HL-60 (cell line): ENCODE measurements around the gene PPFIBP2.

Experiments used
- POLR2AphosphoS5 ChIP-seq: IDR thresholded peaks from 2 replicates; pipeline ENCODE4 v1.6.1; 2012; ENCODE audit warnings: low read depth
- TF ChIP-seq, protein P1 (sequence below): IDR thresholded peaks from one replicate; pipeline ENCODE4 v1.5.1; 2011; ENCODE audit warnings: low read length, control low read depth, inconsistent platforms; ENCODE audit not compliant: insufficient read depth
- TF ChIP-seq, protein P2 (sequence below): IDR thresholded peaks from 2 replicates; pipeline ENCODE4 v1.6.1; 2012; ENCODE audit warnings: low read depth; ENCODE audit not compliant: insufficient replicate concordance

DNA sequence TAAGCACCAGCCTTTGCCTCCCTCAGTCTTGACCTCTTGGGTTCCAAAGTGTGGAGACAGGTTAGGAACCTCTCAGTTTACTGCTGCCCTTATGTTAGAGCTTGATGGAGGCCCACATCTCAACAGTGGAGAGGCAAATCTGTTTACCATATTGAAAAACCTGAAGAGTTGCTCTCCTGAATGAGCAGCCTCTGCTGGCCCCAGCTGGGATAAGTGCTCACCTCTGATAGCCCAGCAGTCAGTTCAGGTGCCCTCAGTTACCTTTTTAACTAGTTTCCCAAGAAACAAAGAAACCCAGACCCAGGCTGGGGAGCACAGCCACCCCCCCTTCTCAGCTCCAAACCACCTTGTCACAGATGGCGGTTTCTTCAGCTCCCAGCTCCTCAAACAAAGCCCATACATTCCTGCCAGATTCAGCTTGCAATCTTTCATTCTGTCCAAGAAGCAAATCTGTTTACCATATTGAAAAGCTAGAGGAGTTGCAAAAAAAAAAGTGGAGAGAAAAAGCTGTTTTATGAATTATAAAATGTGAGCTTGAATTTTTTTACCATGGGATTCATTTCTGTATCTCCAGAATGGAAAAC lies 57.2 kb downstream of the PPFIBP2 start:
- TF ChIP-seq, protein P1, sequence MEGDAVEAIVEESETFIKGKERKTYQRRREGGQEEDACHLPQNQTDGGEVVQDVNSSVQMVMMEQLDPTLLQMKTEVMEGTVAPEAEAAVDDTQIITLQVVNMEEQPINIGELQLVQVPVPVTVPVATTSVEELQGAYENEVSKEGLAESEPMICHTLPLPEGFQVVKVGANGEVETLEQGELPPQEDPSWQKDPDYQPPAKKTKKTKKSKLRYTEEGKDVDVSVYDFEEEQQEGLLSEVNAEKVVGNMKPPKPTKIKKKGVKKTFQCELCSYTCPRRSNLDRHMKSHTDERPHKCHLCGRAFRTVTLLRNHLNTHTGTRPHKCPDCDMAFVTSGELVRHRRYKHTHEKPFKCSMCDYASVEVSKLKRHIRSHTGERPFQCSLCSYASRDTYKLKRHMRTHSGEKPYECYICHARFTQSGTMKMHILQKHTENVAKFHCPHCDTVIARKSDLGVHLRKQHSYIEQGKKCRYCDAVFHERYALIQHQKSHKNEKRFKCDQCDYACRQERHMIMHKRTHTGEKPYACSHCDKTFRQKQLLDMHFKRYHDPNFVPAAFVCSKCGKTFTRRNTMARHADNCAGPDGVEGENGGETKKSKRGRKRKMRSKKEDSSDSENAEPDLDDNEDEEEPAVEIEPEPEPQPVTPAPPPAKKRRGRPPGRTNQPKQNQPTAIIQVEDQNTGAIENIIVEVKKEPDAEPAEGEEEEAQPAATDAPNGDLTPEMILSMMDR: no peak
- TF ChIP-seq, protein P2, sequence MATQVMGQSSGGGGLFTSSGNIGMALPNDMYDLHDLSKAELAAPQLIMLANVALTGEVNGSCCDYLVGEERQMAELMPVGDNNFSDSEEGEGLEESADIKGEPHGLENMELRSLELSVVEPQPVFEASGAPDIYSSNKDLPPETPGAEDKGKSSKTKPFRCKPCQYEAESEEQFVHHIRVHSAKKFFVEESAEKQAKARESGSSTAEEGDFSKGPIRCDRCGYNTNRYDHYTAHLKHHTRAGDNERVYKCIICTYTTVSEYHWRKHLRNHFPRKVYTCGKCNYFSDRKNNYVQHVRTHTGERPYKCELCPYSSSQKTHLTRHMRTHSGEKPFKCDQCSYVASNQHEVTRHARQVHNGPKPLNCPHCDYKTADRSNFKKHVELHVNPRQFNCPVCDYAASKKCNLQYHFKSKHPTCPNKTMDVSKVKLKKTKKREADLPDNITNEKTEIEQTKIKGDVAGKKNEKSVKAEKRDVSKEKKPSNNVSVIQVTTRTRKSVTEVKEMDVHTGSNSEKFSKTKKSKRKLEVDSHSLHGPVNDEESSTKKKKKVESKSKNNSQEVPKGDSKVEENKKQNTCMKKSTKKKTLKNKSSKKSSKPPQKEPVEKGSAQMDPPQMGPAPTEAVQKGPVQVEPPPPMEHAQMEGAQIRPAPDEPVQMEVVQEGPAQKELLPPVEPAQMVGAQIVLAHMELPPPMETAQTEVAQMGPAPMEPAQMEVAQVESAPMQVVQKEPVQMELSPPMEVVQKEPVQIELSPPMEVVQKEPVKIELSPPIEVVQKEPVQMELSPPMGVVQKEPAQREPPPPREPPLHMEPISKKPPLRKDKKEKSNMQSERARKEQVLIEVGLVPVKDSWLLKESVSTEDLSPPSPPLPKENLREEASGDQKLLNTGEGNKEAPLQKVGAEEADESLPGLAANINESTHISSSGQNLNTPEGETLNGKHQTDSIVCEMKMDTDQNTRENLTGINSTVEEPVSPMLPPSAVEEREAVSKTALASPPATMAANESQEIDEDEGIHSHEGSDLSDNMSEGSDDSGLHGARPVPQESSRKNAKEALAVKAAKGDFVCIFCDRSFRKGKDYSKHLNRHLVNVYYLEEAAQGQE: no peak
- no peak for TF ChIP-seq POLR2AphosphoS5
